Right lung (tissue), 10 donors: ENCODE measurements around the gene ELP1. TPM values are rescaled to one million over a fixed set of nuclear protein-coding genes. Genes with fewer than 3 reads are reported as not detected.
"Not testable (repeated sequence)": the region's sequence is repeated elsewhere in the genome, so short reads cannot be mapped to it uniquely, and the experiment has no call there.

Experiments used
- DNase-seq, 2 donors: peaks; one replicate each; pipeline ENCODE4 v3.0.0-alpha.2; 2013
- long read RNA-seq, 8 donors: transcript quantifications; one replicate each; lab custom pipeline, GENCODE V29; 2026
- polyA plus RNA-seq, 5 donors: library from polyadenylated mRNA; unstranded; fragments of 120-200 nt; gene quantifications; one replicate each; pipeline versions ENCODE4 v1.2.1 to v1.2.3, GENCODE V29; 2013; ENCODE audit warnings: inconsistent platforms in 1 of 5, low replicate concordance in 1 of 5; ENCODE audit not compliant: insufficient read length in 5 of 5, insufficient read depth in 1 of 5

ELP1 gene, protein sequence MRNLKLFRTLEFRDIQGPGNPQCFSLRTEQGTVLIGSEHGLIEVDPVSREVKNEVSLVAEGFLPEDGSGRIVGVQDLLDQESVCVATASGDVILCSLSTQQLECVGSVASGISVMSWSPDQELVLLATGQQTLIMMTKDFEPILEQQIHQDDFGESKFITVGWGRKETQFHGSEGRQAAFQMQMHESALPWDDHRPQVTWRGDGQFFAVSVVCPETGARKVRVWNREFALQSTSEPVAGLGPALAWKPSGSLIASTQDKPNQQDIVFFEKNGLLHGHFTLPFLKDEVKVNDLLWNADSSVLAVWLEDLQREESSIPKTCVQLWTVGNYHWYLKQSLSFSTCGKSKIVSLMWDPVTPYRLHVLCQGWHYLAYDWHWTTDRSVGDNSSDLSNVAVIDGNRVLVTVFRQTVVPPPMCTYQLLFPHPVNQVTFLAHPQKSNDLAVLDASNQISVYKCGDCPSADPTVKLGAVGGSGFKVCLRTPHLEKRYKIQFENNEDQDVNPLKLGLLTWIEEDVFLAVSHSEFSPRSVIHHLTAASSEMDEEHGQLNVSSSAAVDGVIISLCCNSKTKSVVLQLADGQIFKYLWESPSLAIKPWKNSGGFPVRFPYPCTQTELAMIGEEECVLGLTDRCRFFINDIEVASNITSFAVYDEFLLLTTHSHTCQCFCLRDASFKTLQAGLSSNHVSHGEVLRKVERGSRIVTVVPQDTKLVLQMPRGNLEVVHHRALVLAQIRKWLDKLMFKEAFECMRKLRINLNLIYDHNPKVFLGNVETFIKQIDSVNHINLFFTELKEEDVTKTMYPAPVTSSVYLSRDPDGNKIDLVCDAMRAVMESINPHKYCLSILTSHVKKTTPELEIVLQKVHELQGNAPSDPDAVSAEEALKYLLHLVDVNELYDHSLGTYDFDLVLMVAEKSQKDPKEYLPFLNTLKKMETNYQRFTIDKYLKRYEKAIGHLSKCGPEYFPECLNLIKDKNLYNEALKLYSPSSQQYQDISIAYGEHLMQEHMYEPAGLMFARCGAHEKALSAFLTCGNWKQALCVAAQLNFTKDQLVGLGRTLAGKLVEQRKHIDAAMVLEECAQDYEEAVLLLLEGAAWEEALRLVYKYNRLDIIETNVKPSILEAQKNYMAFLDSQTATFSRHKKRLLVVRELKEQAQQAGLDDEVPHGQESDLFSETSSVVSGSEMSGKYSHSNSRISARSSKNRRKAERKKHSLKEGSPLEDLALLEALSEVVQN (N-terminal part only)
- 10 to 100 TPM; 40.0 to 49.3 (median 44.6) TPM for polyA plus RNA-seq
- long read RNA-seq, donor 1, result 0 reads
- long read RNA-seq, donor 2, partial matches to known transcripts, result 0 of 9 reads
- long read RNA-seq, donor 2, other reads (novel, unspliced or antisense), result 9 of 9 reads
- long read RNA-seq, donor 3, full-length matches to known transcripts, result 2 of 7 reads
- long read RNA-seq, donor 3, partial matches to known transcripts, result 5 of 7 reads
- long read RNA-seq, donor 3, other reads (novel, unspliced or antisense), result 0 of 7 reads
- long read RNA-seq, donor 4, full-length matches to known transcripts, result 2 of 2 reads
- long read RNA-seq, donor 4, partial matches to known transcripts, result 0 of 2 reads
- long read RNA-seq, donor 4, other reads (novel, unspliced or antisense), result 0 of 2 reads
- long read RNA-seq, donor 5, full-length matches to known transcripts, result 2 of 2 reads
- long read RNA-seq, donor 5, partial matches to known transcripts, result 0 of 2 reads
- long read RNA-seq, donor 5, other reads (novel, unspliced or antisense), result 0 of 2 reads
- long read RNA-seq, donor 6, full-length matches to known transcripts, result 3 of 19 reads
- long read RNA-seq, donor 6, partial matches to known transcripts, result 16 of 19 reads
- long read RNA-seq, donor 6, other reads (novel, unspliced or antisense), result 0 of 19 reads
- long read RNA-seq, donor 7, full-length matches to known transcripts, result 1 of 1 reads
- long read RNA-seq, donor 7, partial matches to known transcripts, result 0 of 1 reads
- long read RNA-seq, donor 7, other reads (novel, unspliced or antisense), result 0 of 1 reads
- long read RNA-seq, donor 8, full-length matches to known transcripts, result 1 of 1 reads
- long read RNA-seq, donor 8, partial matches to known transcripts, result 0 of 1 reads
- long read RNA-seq, donor 8, other reads (novel, unspliced or antisense), result 0 of 1 reads

DNA sequence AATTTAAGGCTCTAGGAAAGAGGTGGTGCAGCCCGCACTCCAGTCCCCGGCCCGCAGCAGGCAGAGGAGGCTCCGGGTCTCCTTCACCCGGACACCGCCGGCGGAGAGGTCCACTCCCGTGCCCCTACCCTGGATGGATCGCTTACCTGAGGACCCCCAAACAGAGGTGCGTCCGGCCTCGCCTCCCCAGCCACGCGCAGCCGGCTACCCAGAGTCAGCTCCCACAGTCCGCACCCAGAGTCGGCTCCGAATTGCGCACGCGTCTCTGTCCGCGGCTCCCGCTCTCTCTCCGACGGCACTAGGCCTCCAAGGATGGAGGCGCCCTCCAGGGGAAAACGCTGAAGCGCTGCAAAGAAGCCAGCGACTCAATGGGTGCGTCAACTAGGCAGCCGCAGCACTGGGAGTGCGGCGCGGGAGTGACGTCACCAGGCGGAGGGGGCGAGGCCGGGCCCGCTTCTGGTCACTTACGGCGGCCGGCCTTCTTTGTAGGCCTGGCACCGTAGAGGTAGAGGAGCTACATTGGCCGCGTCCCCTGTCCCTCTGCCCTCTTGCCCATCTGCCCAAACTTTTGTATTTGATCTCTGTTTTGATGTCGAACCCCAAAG is at the start of gene ELP1:
ELP1 (minus strand) TSS at position 407 of the 605 bp plus-strand sequence. CDS start 2,978 bp downstream, outside the sequence.
- peak; percentile 92 to 94 for DNase-seq

DNA sequence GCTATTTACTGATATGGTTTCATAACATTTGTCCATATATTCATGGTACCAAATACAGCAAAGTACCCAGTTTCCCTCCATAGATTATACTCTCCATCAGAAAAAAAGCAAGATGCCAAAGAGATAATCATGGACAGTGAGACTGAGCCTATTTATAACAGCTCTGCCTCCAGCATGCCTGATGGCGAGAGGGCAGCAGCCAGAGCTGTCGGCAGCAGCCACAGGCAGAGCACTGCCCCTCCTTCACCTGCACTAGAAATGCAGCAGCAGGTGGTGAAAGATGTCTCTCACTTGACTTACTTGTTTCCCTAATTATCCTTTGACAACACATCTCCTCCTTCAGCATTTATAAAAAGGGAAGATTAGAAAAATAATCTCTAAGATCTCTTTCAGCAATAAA is 47.0 kb upstream of the ELP1 start:
- DNase-seq, result no peak

DNA sequence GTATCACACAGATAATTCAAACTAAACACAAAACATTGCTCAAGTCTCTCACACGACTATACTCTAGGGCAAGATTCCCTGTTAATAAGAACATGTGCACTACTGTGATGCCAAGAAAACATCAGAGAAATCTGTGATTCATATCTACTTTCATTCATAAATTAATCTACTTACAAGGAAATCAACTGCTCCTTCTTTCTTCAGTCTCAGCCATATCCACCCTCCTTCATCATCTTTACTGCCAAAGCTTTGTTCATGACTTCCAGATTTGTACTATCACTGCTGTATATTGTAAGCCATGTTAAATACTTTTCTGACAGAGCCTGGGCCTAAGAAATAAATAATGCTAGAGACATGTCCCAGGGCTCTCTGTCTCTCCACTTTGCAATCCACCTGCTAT is 44.3 kb upstream of the ELP1 start:
- DNase-seq, result no peak

DNA sequence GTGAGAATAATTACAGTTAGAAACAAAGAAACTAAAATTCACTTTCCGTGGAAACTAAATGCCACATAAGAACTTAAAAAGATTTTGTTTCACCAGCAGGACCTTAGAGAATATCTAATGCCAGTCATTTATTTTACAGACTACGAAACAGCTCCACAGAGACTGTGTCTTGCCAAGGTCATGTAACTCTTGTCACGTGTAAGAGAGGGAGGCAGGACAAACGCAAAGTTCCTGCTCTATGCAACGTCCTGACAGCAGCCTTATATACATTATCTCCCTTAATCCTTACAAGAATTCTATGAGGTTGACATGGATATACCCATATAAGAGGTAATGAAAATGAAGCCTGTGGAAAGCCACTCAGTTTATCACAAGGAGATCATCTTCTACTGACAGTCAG is 40.0 kb upstream of the ELP1 start:
- peak; percentile 28 to 35 for DNase-seq

DNA sequence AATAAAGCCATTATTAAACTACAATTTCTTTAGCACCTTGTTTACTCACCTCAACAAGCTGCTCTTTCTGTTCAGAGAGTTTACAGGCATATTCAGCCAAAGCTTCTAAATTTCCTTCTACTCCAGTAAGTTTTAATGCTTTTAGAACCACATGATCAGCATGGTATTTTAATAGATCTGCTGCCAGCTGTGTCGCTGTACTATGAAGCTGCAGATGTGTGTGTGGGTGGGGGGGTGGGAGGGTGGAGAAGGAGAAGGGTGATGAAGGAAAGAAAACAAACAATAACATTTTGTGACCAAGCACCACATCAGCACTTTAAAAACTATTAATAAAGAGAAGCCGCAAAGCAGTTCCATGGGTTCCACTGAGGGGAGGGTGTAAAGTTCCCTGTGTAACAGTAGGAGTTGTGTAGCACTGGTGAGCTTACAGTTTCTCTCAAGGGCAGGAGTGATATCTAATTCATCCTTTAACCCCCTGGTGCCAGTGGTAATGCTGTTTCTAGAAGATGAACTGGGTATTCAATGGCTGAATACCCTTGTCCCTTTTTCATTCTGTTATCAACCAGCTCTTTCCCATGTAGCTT is 38.8 kb upstream of the ELP1 start:
- DNase-seq, result peak; percentile 44 to 57

DNA sequence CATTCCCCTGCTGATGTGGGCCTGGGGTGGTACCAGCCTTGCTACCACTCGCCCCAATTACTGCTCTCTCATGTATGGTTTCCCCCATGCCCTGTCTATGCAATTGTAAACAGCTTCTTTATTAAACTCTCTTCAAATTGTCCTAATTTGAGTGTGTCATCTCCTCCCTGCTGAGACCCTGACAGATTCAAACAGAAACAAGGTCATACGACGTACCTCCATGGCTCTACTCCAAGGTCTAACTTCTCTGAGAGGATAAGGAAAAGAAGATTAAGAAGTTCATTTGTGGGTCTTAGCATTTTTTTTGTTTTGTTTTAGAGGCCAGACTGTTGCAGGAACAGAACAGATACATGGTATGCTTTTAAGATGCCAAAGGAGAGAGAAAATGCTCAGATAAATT is 38.3 kb upstream of the ELP1 start:
- no peak for DNase-seq

DNA sequence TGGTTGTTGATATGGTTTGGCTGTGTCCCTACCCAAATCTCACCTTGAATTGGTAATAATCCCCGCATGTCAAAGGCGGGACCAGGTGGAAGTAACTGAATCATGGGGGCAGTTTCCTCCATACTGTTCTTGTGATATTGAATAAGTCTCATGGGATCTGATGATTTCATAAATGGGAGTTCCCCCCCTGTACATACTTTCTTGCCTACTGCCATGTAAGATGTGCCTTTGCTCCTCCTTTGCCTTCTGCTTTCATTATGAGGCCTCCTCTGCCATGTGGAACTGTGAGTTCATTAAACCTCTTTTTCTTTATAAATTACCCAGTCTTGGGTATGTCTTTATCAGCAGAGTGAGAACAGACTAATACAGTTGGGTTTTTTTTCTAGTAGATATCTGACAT is 37.5 kb upstream of the ELP1 start:
- DNase-seq, result not testable (repeated sequence)

DNA sequence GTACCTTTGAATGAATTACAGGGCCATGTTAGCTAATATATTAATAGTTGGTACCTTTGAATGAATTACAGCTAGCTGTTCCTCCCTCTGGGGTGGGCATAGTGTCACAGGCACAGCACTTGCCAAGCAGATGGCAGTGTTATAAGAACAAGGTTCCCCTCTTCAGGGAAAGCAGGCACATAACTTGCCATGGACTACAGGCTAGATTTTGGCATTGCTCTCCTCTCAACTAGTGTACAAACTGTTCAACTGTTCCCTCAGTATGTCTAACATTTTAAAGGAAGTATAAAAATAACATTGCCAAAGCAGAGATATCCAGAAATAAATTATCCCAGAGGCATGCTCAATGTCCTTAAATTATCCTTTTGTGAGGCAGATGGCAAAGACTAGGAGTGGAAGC is 34.0 kb upstream of the ELP1 start:
- DNase-seq, result no peak

DNA sequence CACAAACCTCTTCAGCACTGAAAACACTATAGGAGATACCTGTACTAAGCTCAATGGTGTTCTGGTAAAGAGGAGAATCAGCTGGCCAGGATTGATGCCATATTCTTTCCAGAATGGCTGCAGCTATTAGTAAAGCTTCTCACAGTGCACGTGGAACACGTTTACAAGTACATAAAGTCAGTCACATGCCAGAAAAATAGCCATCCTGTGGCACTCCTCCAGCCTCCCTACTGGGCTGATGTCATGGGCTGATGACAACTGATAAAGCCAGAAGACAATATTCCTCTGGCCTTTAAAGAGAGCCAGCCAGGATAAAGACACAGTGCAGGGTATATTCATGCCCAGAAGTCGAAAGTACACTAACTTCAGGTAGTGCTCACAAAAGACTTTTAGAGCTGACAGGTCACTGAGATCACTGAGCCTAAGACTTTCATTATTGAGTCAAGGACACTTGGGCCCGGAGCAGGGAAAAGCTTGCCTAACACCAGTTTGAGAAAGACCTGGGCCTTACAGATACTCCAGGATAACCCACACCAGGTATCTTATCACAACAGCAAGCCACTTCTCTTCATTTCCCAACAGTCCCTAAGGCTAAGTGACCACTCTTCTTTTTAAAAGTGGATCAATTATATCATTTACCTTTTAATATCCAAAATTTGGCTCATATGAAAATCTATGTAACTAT is 29.7 kb upstream of the ELP1 start:
- no peak for DNase-seq

DNA sequence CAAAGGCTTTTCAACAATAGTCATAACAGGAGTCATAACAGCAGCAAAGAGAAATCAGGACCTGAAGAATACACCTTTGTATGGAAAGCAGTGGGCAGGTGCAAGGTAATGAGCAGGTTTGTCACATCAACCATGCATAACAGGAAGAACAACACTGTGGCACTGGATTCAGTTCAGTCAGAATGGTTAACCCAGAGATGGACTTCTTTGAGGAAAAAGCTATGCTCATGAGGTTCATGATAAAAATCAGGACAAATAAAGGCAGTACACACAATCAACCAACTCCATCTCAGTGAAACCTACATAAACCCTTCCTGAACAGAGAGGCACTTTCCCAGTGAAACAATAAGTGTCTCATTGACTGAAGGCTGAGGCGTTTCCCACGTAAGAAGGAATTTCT is 27.2 kb upstream of the ELP1 start:
- no peak for DNase-seq

DNA sequence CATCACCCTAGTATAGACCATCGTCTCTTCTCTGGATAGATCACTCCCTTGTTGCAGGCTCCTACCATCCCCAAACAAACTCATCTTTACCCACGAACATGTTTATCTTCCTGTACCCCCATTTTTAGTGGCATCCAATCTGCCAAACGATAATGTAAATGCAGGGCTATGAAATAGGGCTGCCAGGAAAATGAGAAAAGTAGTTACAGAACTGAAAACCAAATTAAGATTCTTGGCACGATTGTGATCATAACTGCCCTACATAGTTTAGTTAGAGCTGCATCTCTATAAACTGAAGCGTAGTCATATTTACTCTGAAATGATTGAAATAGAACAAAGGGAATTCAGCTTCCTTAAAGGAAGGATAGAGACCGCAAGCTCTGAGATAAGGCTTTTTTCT is 26.4 kb upstream of the ELP1 start:
- DNase-seq, result no peak

DNA sequence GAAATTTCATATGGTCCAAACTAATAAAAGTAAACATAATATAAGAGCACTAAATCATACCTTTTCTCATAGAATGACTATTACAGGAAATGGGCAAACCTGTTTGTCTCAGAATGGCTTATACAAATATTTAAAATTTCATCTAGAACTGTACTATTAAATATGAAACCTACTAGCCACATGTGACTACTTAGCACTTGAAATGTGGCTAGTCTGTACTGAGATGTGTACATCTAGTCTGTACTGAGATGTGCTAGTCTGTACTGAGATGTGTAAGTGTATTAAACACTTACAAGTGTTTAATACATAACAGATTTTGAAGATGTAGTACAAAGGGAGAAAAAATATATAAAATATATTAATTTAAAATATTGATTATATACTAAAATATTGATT is 22.7 kb upstream of the ELP1 start:
- DNase-seq, result no peak

DNA sequence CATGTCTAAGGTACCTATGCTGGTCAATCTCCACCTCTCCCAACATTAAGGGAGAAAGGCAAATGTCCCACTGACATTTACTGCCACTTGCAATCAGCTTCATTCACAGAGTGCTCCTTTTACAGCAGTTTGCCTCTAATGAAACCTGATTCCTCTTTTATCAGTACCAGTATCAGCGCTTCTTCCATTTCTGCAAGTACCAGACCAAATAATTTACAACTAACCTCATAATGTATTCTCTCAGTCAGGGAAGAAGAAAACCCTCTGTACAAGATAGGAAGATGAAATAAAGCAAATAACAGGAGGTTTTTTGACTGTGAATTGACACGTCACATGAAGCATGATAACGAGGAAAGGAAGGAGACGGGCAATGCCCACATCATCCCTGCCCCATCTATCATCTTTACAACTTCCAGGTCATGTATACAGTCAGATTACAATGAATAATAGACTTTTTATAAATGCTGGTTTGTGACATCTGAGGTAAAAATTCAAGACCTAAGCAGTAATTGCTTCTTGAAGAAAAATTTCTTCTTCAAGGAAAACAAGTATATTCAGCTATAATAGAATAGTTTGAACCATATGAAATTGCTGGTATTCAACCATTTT is 22.2 kb upstream of the ELP1 start:
- no peak for DNase-seq

DNA sequence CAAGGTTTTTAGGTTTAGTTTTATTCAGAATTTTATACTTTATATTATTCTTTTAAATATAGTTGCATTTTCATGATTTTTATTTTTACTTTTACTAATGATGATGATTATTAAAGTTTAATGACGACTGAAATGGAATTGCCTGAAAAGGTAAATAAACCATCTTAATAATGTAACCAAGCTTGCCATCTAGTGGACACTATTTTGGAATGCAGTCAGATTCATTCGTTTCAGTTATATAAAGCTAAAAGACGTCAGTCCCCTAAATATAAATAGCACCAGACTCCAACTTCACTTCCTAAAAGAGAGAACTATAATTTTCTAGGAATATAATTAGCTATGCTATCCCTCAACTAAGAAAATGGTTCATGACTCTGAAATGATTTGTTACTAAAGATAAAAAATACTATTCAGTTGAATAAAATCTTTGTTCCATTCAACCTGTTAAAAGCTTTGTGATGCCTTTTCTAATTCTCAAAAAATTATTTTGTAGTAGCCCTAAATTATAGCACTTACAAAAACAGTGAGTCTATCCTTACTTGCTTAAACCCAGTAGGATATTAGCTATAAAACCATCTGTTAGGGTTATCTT is 20.2 kb upstream of the ELP1 start:
- no peak for DNase-seq

DNA sequence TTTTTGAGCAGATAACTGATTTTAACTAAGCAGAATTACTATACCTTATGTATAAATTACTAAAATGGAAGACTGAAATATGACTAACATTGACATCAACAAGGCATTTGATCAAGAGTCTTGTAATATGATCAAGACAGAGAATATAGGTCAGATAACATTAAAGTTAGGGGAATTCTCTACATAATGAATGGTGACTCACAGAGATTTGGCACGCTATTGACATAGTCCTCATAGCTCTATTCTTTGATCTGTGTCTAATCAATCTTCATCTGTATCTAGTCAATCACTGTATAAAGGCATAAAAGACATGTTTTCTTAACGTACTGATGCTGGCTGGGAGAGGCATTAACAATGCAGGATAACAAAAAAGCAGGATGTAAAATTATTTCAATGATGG is 17.7 kb upstream of the ELP1 start:
- DNase-seq, result no peak

DNA sequence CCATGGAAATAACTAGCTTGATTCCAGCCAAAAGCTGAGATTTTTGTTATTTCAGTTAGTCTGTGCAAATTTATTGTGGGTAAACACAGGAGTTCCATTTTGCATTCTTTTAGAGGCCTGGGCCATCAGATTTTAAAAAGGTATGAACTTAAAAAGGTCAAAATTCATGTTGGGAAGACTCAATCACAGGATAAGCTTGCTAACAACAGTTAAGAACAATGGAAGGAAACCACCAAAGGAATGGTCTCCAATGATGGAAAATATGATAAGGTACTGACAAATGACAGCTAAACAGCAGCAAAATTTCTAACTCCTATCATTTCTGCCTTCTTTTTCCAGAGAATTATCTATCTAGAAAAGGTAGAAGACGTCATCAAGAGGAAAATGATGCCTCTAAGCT is 16.2 kb upstream of the ELP1 start:
- no peak for DNase-seq

DNA sequence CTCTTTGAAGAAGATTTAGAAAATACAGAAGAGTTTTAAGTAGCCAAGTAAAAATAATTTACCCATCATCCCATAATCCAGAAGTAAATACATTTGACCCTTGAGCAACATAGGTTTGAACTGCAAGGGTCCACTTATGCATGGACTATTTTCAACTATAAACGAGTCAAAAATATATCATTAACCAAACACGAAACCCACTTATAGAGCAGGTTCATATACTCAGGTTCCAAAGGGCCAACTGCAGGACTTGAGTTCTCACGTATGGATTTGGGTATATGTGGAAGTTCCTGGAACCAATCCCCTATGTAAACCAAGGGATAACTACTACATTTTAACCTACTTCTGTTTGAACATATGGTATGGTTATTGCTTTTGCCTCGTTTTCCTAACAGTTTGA is 6.1 kb upstream of the ELP1 start:
- DNase-seq, result no peak
